NCI-H1694 treated with DMSO at 0.1 percent for 48 hours (cell line): ENCODE data around the gene FBRSL1.

ENCODE experiments used
- DNase-seq: peaks from one replicate; lab custom pipeline; 2025; lab: John Stamatoyannopoulos, UW

The FBRSL1 gene

DNA sequence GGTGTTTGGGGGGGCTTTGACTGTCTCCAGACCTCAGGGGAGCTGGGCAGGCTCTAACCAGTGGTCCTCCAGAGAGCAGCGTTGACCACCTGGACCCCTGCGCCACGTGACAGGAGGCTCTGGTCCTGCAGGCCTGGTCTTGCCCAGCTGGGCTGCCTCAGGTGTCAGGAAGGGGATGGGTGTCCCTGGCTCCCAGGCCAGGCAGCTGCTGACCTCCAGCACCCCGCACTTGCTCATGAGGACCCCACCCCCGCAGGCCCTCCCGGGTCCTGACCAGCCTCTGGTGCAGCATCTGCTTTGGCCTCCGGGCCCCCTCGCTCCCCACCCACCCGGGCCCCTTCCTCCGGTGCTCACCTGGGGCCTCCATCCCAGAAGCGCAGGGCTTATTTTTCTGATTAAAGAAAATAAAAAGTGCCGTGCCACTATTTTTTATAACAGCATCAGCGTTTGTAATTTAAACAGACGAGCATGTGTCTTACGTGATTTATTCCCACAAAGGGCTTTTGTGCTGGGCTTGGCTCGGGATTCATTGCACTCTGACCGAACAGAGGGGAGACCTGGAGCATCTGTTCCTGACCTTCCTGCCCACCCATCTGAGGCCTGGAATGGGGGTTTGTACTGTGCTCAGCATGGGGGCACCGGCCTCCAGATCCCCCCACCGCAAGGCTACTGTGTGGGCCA, 21.7 kb downstream of the FBRSL1 start:
- no peak for DNase-seq

DNA sequence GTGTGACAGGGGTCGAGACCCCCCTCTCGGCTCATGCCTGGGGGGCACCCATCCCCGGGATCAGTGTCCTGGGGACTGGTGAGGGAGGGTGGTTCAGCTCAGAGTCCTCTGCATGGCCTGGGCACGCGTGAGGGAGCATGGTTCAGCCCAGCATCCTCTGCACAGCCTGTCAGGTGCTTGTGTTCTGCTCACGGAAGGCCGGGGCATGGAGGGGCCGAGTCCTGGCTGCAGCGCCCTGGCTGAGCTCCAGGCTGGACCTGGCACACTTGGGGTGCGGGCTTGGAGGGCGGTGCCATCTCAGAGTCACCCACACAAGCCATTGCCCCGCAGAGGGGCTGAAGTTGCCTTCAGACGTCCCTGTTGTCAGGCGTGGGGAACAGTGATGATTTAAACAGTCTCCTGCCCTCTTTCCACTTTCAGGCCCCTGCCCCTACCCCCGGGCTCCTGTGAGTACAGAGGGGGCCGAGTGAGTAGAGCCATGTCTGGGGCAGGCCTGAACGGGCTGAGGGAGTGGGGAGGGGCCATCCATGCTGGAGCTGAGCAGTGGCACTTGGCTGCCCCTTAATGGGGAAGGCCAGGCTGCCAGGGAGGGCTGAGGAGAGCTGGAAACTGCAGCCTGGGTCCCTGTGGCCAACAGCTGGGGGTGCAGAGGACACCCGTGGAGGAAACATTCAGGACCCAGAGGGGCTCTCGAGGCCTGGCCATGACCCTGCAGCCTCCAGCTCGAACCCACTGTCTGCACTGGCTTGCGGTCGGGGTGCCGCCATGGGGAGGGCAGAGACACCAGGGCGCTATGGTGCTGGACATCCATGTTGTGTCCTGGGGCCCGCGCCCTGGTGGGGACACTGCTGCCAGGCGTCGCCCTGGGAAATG, 22.5 kb downstream of the FBRSL1 start:
- DNase-seq = no peak

DNA sequence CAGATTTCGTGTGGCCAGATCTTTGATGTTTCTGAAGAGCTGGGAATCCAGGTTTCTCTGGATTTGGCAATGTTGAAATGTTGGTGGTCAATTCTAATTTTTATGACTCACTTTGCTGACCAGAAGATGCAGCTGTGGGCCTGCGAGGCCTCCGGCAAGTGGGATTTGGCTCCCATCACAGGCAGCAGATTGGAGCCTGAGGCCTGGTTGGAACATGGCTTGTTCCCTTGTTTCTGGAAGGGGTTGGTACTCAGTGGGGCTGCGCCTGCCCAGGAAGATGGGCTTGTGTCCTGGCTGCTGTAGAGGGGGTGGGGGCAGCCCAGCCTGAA, 23.1 kb downstream of the FBRSL1 start:
- DNase-seq = no peak

DNA sequence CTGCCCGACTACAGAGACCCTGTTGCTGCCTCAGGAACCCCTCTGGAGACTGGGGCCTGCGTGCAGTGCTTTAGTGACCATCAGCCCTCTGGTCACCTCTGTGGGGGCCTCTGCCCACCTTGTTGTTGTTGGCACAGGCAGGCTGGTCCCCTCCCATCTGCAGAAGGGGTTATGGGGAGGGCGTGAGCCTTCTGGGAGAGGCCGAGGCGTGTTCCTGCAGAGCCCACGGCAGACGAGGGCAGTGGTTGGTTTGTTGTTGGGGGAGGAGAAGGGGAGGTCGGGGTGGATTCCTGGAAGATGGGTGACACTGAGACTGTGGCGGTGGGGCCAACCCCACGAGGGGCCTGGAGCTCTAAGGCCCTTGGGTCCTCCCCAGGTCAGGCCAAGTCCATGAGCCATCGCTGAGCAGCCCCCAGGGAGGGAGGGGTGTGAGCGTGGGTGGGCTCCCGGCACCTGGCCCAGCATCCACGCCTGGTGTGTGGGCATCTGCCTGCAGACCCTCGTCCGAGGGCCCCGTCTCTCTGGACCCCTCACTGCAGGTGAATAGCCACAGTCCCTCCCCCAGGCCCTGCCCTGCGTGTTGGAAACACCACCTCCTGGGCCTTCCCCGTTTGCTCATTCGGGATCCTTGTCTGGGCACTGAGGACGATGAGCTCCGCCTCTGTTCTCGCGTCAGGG, 23.6 kb downstream of the FBRSL1 start:
- no peak for DNase-seq

DNA sequence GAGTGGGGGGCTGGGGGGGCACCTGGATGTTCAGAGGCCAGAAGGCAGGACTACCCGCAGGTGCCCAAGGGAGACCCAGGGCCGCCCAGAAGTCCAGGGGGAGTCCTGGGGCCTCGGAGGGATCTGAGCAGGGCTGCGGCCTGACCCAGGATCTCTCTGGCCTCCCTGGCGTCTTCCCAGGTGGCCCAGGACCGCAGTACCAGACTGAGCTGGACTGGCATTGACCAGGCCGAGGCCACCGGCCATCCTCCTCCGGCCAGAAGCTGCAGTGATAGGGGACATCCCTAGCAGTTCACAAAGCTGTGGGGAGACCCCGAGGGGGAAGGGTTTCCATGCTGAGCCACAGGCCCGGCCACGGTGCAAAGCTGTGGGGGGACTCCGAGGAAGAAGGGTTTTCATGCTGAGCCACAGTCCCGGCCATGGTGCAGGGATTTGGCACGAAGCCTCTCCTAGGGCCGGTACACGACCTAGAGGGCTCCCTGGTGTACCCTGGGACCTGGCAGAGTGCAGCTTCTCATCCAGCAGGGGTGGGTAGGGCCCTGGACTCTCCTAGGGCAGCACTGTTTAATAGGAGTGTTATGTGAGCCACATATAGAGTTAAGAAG, 24.4 kb downstream of the FBRSL1 start:
- DNase-seq = no peak

DNA sequence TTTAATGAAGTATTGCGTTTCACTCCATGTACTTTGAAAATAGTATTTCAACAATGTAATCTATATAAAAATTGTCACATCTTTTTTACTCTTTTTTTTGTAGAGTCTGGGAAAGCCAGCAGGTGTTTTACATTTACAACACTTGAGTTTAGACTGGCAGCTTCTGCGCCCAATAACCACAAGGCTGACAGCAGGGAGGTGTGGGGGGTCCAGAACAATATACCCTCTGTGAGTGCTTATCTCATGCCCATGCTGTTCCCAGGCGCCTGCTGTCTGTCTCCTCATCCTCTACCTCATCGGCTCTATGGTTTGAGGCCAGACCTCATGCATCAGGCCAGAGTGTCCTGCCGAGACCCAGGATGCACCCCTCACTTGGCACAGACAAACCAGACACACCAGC, 24.9 kb downstream of the FBRSL1 start:
- no peak for DNase-seq

DNA sequence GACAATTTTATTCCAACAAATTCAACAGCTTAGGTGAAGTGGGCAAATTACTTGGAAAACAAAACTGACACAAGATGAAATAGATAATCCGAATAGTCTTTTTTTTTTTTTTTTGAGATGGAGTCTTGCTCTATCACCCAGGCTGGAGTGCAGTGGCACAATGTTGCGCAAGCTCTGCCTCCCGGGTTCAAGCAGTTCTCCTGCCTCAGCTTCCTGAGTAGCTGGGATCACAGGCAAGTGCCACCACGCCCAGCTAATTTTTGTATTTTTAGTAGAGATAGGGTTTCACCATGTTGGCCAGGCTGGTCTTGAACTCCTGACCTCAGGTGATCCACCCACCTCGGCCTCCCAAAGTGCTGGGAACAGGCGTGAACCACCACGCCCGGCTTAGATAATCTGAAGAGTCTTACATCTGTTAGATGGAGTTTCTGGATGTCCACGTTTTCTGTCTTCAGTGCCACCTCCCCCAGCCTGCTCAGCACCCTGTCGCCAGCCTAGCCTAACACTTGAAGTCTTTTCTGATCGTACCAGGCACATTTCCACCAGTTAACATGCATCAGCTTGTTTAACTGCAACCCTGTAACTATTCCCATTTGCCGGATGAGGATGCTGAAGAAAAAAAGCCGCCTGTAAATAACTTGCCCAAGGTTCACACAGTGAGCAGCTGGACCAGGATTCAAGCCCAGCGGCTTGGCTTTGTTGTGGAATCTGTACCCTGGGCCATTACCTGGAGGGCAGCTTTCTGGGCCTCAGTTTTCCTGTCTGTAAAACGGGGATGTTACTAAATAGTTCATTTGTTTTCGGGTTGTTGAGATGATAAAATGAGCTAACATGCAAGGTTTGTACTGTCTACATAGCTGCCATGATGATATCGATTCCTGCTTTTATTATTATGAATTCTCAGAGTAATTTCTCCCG, 26.4 kb downstream of the FBRSL1 start:
- DNase-seq = no peak

DNA sequence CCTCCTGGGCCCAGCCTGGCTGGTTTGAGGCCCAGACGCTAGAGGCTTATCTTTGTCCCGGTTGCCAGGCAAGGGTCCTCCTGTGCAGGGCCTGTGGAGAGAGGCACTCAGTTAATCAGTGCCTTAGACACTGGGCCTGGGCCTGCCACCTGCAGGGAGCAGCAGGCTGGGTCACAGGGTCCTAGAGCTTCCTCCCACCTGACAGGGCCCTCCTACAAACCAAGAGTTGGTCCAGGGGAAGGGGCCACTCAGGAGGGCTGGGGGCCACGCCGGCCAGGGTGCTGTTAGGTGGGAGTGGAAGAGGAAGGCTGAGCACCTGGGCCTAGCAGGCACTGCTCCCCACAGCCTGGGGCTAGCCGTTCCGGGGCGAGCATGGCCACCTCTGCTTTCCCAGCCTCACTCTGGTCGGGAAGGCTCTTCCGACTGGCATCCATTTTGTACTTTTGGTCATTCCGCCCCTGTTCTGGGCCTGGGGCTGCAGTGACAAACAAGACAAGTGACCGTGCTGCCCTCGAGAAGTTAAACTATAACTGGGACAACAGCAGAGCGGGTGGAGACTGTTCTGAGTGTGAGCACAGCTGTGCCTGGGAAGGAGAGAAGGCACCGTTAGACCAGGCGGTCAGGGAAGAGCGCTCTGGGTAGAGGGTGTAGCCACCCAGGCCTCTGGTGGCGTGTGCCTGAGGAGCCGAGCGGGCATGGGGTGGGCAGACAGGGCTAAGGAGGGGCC, 27.2 kb downstream of the FBRSL1 start:
- DNase-seq = no peak

DNA sequence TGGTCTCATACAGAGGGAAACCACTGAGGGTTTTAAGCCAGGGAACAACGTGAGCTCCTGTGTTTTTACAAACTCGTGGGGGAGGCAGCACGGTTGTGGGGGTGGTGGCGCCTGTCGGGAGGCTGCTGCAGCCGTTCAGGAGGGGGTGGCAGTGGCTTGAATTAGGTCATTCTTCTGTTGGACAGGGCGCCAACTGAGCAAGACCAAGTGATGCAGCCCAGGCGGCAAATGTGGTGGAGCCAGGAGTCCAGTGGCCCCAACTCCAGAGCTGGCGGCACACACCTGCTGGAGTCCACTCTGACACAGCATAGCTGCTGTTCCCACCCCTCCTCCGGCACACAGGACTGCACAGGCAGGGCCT, 27.8 kb downstream of the FBRSL1 start:
- DNase-seq = no peak

DNA sequence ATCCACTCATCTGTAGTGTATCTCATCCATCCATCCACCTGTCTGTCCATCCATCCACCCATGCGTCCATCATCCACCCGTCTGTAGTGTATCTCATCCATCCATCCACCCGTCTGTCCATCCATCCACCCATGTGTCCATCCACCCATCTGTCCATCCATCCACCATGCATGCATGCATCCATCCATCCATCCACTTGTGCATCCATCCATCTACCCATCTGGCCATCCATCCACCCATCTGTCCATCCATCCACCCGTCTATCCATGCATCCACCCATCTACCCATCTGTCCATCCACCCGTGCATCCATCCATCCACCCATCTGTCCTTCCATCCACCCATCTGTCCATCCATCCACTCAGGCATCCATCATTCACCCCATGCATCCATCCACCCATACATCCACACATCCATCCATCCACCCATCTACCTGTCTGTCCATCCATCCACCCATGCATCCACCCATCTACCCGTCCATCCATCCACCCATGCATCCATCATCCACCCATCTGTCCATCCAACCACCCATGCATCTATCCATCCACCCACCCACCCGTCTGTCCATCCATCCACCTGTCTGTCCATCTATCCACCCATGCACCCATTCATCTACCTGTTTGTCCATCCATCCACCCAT, 28.5 kb downstream of the FBRSL1 start:
- no peak for DNase-seq

DNA sequence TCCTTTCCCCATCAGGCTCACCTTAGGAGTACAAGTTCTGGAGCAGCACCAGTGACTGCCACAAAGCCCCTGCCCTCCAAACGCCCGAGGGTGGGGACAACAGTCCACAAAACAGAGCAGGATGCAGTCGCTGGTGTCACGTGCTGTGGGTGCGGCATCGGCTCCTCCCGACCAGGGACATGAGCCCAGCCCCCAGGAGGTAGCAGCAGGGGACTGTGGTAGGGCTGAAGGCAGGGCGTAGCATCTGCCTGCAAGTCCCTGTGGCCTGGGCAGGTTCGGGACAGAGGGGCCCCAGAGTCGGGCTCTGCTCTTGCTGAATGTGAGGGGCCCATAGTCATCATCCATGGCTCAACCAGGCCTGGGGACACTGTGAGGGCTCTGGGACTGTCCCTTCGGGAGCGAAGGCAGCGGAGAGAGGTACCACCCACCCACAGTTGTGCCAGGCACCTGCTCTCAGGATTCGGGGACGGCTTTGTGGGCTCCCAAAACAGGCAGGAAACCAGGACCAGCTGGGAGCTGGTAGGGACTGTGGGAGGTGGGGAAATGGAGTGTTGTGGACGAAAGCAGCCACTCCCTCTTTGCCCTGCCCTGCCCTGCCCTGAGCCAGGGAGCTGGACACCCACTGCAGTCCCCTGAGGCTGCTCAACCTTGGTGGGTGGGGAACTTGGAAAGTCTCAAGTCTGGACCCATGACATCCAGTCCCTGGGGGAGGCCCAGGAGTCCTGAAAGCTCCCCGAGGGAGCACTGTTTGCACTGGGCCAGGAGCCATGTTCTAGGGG, 30.7 kb downstream of the FBRSL1 start:
- no peak for DNase-seq

DNA sequence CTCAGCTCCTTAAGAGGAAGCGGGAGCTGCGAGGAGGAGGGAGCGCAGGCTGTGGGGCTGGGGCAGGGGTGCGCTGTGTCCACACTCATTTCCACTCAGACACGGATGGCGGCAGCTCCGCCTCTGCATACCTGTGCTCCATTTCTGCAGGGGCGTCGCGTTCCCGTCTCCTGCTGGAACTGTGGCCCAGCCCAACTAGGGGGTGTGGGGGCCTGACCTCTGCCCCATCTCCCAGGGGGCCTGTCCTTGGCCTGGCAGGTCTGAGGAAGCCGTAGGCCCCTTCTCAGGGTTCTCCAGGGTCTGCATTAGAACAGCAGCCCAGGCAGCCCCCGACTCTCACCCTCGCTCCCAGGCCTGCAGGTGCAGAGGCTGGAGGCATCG, 31.2 kb downstream of the FBRSL1 start:
- no peak for DNase-seq

DNA sequence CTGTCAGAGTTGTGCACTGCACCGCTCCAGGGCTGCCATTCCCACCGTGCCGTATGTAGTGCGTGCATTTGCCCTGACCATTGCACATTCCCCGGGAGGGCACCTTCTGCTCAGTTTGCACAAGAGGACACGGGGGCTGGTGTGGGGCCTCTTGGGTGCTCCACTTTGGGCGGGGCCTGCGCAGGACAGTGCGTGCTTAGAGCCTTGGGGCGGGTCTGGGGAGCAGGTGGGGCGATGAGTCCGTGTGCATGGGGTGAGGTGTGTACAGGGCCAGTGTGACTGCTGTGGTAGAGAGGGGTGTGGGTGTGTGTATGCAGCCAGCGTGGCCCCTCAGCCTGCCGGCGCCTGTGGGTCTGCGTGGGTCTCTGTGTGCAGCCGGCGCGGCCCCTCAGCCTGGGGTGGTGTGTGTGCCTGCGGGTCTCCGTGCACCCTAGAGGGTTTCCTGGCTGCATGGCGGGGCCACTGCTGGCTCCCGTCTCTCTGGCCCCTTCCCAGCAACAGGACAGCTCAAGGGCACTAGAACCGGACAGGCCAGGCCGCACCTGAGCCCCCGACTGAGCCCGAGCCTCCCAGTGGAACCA, 31.9 kb downstream of the FBRSL1 start:
- DNase-seq = no peak

DNA sequence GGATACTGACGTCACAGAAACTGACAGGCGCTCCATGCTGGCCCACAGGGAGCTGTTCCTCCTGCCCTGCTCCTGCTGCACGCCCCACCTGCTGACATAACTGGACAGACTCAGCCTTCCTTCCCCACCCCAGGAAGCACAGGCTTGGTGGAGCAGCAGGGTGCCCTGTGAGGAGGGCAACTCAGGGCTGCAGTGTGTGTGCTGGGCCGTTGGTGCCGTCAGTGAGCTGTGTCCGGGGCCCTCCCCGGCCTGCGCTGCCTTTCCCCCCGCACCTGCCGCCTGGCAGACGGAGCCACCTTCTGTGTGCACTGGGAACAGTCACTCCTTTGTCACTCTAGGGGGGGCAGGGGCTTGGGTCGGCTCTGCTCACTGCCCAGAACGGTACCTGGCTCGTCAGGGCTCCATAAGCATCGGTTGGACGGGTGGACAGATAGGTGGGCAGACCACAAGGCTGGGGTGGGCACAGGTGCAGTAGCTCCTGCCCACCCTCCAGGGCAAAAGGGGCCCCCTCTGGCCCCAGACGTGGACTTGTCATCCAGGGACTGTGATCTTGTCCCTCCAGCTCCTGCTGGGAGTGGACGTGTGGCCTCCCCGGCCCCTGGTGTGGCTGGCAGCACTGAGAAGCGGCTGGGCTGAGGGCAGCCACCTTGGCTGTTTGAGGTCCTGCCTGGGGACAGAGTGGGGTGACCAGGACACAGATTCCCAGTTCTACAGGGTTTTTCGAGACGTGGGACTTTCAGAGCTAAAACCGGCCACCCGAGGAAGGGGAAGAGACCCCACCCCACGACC, 32.8 kb downstream of the FBRSL1 start:
- DNase-seq = no peak

DNA sequence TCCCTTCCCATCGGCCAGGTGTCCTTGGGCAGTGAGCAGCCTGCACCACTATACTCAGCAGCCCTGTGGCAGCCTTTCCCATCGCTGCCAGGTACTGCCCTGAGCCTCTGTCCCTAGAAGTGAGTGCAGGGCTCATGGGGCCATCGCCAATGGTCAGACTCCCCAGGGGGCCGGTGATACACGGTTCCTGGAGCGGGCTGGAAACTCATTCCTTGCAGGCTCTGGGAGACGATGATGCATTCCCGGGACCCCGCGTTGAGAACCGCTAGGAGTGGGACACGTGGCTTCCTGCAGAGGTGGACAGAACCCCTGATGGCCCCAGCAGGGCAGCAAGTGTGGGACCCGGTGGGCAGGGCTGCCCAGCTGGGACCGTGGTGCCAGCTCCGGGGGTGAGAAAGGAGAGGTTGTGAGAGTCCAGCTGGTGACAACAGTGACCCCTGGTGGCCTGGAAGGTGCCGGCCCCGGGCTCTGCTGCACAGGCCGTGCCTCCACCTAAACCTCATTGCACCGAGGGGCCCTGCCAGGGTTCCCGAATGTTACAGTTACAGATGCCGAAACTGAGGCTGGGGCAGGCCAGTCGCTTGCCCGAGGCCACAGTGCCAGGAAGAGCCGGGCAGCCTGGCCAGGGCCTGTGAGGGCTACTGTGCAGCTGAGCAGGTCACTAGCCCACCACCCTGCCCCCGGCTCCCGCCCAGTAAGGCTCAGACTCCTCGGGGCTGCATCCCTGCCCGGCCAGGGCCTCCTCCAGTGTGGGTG, 33.8 kb downstream of the FBRSL1 start:
- peak; percentile 12 for DNase-seq

DNA sequence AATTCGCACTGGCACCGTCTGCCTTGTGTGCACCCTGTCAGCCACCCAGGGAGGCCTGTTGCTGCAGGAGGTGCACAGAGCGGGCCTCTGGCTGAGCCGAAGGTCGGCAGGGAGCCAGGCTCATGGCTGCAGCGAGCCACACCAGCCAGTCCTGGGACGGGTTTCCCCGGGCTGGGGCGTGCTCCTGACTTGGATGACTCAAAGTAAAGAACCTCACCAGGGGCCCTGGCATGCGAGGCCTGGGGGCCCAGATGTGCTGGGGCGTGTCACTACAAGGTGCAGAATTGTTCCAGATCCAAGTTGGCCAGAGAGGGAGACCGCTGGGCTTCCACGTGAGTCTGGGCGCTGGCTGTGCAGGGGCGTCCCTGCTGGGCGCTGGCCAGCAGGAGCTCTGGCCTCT, 34.5 kb downstream of the FBRSL1 start:
- no peak for DNase-seq

DNA sequence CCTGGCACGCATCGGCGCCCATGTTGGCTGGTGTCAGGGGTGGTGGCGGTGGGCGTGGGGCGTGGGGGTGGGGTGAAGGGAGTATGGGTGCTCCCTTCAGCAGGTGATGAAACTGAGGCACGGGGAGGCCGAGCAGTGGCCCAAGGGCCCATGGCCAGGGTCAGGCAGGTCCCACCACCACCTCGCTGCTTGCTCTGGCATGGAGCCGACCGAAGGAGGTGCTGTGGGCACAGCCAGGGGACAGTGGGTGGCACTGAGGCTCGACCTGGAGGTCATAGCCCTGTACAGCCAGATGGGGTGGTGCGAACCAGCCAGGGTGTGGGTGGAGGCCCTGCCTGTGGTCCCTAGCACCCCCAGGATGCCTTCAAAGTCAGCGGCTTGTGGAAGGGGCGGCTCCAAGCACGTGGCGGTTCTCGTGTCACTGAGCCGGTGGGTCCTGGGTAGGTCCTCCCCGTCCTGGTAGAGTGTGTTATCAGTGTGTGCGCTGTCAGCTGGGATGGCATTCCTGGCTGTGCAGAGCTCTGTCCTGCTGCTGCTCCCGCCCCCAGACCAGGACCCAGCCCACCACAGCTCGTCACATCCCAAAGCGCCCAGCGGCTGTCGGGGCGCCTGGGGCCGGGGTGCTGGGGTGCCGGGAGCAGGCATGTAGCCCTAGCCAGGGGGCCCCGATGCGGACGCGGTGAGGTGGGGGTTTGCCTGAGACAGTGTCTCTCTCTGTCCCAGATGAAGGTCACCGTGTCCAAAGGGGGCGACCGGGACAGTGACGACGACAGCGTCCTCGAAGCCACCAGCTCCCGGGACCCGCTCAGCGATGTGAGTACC, 35.3 kb downstream of the FBRSL1 start:
- DNase-seq = no peak
